ENCODE results near the gene COL28A1.
"Not testable (repeated sequence)": the region's sequence is repeated elsewhere in the genome, so short reads cannot be mapped to it uniquely, and the experiment has no call there.

Gene COL28A1

DNA sequence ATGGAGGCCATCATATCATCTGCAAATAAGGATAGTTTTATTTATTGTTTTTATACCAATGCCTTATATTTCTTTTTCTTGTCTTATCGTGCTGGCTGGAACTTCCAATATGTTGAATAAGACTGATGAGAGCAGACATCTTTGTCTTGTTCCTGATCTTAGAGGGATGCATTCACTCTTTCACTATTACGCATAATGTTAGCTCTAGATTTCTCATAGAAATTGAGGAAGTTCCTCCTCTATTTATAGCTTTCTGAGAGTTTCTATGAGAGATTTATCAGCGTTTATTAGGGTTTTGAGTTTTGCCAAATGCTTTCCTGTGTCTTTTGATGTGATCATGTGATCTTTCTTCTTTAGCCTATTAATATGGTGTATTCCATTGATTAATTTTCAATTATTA lies 49.3 kb downstream of the COL28A1 start:
- DNase-seq (ENCODE audit: low read depth, low spot score) = no peak
- H3K4me3 ChIP-seq (ENCODE audit: low read length) = no peak overlapping the region

DNA sequence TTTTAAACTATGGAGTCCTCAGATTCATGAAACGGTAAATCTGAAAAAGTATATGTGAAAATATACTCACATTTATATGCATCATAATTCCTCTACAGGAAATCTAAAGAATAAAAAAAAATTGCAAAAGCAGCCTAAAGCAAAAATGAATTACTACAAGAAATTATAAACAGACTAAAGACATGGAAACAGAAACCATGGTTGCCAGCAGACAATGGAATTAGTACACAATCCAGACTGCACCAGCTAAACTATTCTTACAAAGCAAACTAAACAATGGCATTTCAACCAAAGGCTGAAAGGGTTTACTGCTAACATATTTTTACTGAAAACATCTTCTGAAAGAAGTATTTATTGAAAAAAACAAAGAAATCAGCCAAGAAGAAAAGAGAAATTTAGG lies 51.6 kb downstream of the COL28A1 start:
- no peak for DNase-seq (ENCODE audit: low read depth, low spot score)
- H3K4me3 ChIP-seq (ENCODE audit: low read length) = no peak overlapping the region

DNA sequence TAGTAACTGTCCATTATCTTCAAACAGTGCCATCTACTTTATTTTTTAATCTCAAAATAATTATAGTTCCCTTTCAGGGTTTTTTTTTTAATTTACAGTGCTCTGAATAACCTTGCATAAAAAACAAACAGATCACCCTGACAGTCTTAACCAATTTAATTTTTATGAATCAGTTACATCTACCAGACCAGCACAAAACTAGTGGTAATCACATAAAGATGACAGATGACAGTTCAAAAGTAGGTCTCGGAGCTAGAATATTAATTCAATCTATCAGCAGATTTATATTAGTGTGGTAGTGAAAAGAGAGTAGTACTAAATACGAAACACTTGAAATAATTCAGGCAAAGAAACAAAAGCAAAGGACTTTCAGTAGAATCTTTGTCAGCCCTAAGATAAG lies 53.9 kb downstream of the COL28A1 start:
- H3K4me3 ChIP-seq (ENCODE audit: low read length) = no peak overlapping the region
- DNase-seq (ENCODE audit: low read depth, low spot score) = no peak

DNA sequence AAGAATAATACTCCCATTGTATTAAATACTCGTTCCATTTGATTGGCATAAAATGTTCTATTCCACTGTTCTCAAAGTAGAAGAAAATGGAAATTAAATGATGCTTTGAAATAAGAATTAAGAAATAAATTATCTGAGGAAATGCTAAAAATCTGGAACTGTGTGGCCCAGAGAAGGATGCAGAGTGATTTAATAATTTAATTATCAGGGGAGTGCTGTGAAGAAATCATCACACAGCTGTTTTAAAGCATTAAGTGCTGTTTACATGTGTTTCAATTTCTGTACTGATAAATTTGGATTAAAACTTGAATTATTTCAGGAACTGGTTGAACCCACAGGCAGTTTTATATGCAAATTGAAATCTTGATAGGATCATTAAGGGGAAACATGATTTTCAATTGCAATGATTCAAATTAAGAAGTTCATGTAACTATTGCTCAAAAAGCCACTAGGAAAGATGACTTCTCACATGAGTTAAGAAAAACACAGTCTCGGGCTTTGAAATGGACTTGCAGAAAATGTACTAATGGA lies 56.3 kb downstream of the COL28A1 start:
- H3K4me3 ChIP-seq (ENCODE audit: low read length) = no peak overlapping the region
- DNase-seq (ENCODE audit: low read depth, low spot score) = no peak

DNA sequence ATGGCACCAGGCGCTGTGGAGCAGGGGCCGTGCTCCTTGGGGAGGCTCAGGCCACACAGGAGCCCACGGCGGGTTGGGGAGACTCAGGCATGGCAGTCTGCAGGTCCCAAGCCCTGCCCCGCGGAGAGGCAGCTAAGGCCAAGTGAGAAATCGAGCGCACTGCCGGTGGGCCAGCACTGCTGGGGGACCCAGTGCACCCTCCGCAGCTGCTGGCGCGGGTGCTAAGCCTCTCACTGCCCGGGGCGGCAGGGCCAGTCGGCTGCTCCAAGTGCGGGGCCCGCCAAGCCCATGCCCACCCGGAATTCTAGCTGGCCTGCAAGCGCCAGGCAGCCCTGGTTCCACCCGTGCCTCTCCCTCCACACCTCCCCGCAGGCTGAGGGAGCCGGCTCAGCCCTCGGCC lies 57.1 kb downstream of the COL28A1 start:
- H3K4me3 ChIP-seq (ENCODE audit: low read length) = no peak overlapping the region
- DNase-seq (ENCODE audit: low read depth, low spot score) = no peak

DNA sequence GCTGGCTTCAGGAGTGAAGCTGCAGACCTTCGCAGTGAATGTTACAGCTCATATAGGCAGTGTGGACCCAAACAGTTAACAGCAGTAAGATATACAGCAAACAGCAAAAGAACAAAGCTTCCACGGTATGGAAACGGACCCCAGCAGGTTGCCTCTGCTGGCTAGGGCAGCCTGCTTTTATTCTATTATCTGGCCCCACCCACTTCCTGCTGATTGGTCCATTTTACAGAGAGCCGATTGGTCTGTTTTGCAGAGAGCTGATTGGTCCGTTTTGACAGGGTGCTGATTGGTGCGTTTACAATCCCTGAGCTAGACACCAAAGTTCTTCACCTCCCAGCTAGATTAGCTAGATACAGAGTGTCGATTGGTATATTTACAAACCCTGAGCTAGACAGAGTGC lies 58.0 kb downstream of the COL28A1 start:
- not testable (repeated sequence) for DNase-seq (ENCODE audit: low read depth, low spot score); H3K4me3 ChIP-seq (ENCODE audit: low read length)

DNA sequence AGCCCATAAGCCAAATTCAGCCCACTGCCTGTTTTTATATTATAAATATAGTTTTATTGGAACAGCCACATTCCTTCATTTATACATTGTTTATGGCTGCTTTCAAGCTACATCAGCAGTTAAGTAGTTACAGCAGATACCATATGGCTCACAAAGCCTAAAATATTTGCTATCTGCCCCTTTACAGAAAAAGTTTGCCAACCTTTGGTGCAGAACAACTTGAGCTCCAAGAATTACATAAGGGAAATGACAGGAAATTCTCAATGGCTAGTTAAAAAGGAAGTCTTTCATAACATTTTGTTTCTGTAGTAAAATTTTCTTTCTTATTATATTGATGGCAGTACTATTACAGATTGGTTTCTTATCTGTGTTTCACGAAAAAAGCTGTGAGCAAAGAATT lies 59.3 kb downstream of the COL28A1 start:
- H3K4me3 ChIP-seq (ENCODE audit: low read length) = no peak overlapping the region
- DNase-seq (ENCODE audit: low read depth, low spot score) = no peak

DNA sequence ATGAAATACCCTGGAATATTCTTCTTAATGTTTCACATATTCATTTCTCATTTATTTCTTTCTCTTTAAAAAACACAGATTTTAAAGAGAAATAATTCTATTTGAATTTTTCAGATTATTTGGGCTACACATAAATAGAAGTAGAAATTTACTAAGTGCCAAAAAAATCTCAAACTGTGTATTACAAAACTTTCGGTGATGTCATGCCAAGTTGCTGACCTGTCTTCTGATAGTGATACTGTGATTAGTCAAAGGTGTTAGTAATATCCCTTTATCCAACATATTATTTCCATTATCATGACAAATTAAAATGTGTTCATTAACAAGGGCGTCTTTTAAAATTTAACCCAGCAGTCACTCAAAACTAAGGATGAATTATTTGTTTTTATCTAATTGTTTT lies 60.1 kb downstream of the COL28A1 start:
- H3K4me3 ChIP-seq (ENCODE audit: low read length) = no peak overlapping the region
- DNase-seq (ENCODE audit: low read depth, low spot score) = no peak

DNA sequence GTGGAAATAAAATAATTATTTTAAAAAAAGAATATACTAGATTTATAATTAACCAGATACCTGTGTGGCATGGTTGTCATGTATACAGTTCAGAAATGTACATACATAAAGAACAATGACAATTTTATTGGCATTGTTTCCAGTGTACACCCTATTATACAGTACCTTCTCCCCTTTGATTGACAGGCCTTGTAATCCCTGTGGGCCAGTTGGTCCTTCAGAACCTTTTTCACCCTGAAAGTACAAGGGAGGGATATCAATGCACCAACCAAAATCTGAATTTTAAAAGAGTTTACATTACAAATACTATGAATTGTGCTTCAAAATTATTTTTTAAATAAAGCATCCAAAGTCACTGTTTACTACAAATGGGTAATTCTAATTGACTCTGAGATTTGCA lies 61.2 kb downstream of the COL28A1 start:
- DNase-seq (ENCODE audit: low read depth, low spot score) = no peak
- H3K4me3 ChIP-seq (ENCODE audit: low read length) = no peak overlapping the region

DNA sequence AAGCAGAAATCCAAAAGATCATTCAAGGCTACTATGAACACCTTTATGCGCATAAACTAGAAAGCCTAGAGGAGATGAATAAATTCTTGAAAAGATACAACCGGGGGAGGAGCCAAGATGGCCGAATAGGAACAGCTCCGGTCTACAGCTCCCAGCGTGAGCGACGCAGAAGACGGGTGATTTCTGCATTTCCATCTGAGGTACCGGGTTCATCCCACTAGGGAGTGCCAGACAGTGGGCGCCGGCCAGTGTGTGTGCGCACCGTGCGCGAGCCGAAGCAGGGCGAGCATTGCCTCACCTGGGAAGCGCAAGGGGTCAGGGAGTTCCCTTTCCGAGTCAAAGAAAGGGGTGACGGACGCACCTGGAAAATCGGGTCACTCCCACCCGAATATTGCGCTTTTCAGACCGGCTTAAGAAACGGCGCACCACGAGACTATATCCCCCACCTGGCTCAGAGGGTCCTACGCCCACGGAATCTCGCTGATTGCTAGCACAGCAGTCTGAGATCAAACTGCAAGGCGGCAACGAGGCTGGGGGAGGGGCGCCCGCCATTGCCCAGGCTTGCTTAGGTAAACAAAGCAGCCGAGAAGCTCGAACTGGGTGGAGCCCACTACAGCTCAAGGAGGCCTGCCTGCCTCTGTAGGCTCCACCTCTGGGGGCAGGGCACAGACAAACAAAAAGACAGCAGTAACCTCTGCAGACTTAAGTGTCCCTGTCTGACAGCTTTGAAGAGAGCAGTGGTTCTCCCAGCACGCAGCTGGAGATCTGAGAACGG lies 70.5 kb downstream of the COL28A1 start:
- not testable (repeated sequence) for H3K4me3 ChIP-seq (ENCODE audit: low read length); DNase-seq (ENCODE audit: low read depth, low spot score)

DNA sequence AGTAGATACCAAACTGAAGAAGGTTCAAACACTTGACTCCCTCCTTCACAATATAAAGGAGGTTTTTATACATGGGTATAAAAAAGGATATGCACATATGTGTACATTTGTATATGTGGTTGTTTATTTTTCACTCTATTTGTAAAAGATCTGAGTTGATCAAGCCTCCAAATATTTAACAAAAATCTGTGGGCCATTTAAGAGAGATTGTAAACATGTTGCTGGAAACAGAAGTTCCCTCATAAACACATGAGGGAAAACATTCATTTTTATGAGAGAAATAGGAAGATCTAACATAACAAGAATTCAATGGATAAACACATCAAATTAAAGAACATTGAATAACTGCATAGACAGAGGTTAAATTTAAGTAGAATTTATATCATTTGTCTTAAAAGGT lies 81.7 kb downstream of the COL28A1 start:
- no peak overlapping the region for H3K4me3 ChIP-seq (ENCODE audit: low read length)
- DNase-seq (ENCODE audit: low read depth, low spot score) = no peak

DNA sequence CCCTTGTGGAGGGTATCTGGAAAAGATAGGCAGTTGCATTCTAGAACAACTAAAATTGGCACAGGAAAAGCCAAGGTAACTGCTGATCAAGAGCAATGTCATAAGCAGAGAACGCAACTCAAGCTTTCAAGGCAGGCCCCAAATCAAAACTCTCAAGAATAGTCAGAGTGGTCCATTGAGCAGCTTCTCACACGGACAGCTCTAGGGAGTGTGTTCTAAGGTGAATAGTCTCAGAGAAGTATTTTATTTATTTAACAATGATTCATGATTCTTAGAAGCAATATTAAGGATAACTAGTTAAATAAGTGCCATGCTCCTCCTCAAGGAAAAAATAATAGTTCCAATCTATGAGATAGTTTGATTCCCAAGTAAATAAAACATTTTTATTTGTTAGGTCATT lies 83.0 kb downstream of the COL28A1 start:
- DNase-seq (ENCODE audit: low read depth, low spot score) = no peak
- H3K4me3 ChIP-seq (ENCODE audit: low read length) = no peak overlapping the region

DNA sequence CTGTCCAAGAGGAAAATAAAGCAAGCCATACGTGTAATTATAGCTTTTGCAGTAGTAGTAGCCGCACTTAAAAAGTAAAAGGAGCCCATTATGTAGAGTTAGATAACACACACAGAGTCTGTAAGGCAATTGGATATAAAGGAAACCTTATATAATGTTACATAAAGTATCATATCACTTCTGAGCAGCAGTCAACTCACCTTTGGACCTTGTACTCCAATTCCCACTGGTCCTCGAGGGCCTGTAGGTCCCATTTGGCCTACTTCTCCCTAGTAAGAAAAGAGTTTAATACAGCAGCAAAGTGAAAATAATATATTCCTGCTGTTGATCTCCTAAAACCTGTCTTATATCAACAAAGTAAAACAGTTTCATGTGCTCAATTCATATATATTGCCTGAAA lies 83.6 kb downstream of the COL28A1 start:
- no peak overlapping the region for H3K4me3 ChIP-seq (ENCODE audit: low read length)
- no peak for DNase-seq (ENCODE audit: low read depth, low spot score)

DNA sequence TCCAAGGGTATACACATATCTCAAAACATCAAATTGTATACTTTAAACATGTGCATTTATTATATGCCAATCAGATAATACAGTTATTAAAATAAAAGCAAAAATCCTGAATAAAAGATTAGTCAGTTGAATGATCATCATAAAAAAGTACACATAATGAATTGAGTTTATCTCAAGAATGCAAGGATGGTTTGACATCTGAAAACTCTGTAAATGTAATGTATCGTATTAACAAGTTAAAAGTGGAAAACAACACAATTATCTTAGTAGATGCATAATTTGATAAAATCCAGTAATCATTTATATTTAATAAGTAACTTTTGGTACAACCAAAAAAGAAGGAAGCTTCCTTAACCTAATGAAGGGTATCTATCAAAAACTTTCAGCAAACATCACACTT lies 86.6 kb downstream of the COL28A1 start:
- no peak overlapping the region for H3K4me3 ChIP-seq (ENCODE audit: low read length)
- DNase-seq (ENCODE audit: low read depth, low spot score) = no peak

DNA sequence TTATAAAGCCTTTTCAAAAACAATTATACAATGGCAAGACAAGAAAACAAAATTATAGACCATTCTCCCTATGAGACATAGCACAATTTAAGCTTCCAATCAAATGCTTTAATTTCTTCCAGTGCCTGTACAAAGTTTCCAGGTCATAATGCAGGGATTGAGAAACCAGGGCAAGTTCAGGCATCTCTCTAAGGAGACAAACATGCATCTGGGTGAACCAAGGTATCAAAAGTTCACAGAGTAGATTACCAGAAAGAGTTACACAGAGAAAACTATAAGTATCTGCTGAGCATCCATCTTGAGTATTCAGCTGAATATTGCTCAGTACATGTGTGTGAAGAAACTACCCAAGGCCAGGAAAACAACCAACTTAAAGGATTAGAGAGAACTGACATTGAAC lies 89.1 kb downstream of the COL28A1 start:
- H3K4me3 ChIP-seq (ENCODE audit: low read length) = no peak overlapping the region
- no peak for DNase-seq (ENCODE audit: low read depth, low spot score)

DNA sequence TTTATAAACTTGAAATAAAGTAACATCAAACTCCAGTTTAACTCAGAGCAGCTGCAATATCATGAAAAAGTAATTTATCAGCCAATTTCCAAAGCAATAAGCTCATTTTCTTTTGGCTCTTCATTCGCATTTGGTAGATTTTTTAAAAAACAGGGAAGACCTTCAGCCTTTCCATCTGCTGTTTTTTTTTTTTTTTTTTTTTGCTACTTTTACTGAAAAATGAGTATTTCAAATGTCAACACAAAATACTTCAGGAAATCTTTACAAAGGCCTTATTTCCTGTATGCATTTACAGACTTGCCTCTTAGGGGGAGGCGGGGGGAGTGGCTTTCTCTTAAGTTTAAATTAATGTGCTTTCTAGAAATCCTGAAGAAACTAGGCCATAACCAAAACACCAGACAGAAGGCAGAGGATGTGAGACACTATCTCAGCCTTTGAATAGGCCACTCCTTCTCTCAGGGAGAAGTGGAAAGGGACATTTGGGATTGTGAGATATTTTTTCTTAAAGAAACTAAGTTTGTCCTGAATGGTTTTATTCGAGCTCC lies 91.8 kb downstream of the COL28A1 start:
- no peak overlapping the region for H3K4me3 ChIP-seq (ENCODE audit: low read length)
- DNase-seq (ENCODE audit: low read depth, low spot score) = no peak

DNA sequence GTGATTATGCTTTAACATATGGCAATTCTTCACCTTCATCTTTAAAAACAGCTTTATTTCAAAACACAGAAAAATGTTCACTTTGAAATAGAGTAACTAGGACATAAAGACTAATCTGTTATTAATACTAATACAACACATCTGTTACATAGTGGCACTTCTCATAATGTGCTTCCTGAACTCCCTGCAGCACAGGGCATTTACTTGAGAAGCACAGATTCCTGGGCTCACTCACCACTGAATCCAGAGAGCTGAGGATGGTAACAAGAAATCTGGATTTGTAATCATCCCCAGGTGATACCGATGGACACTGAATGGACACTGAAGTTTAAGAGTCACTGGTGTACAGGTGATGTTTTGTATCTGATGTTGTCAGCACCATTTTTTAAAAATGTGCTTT lies 96.1 kb downstream of the COL28A1 start:
- H3K4me3 ChIP-seq (ENCODE audit: low read length) = no peak overlapping the region
- DNase-seq (ENCODE audit: low read depth, low spot score) = no peak

DNA sequence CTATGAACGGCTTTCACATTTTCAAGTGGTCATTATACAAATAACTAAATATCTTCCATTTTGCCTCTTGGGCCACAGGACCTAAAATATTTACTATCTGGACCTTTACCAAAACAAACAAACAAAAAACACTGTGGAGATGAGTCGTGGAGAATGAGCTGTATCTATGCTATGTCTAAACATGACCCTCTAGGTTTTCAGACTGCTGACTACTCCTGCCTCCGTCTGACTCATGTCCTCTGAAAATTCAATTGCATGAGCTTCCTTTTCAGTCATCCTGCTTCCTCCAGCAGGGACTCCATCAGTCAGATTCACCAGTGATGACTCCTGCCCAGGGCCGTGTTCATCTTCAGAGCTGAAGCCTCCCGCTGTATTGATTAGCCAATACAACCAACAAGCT lies 96.8 kb downstream of the COL28A1 start:
- H3K4me3 ChIP-seq (ENCODE audit: low read length) = no peak overlapping the region
- DNase-seq (ENCODE audit: low read depth, low spot score) = no peak

DNA sequence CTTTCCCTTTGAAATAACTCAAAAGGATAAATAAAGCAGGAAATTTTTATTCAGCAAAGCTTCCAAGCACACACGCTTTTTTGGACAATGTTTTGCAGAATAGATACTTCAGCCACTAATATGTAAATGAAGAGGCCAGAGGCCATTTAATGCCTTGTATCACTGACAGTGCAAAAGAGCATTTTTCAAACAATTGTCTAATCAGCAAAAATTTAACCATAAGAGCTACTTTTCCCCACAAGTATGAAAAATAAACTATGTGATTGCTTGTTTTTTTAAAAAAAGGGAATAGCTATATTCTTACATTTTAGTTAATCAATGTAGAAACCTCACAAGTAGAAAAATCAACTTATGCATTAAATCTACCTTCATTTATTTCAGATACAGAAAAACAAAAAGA lies 99.7 kb downstream of the COL28A1 start:
- no peak for DNase-seq (ENCODE audit: low read depth, low spot score)
- no peak overlapping the region for H3K4me3 ChIP-seq (ENCODE audit: low read length)

DNA sequence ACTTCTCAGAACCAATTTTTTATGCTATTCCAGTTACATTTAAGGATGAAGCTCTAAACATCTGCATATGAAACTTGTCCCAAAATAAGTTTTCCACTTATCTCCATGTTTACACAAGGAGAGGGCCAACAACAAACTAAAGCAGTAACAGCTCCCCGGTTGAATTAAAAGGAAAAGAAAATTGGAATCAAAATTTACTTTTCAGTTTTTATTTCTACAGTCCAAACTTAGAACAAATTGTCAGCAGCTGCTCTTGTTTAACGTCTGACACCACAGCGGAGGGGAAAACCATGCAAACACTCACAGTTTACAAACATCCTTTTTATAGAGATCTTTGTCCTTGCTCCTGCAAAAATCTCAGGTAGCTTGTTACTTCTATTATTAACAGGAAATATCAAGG lies 101.3 kb downstream of the COL28A1 start:
- DNase-seq (ENCODE audit: low read depth, low spot score) = no peak
- H3K4me3 ChIP-seq (ENCODE audit: low read length) = no peak overlapping the region

DNA sequence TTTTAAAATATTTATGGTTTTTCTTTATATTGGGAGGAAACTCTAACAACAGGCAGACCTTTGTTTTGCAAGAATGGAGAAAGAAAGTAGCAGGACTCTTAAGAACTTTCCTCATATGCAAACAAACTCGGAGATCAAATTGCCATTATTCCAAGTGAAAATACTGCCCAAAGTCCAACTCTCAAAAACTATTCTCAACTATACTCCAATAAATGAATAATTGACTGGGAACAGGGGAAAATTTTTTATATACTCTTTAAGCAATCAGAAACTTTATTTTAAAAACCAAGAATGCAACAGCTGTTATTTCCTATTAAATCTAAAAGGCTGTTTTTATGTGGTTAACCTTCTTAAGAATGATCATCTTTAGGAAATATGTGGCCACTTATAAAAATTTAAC lies 101.9 kb downstream of the COL28A1 start:
- H3K4me3 ChIP-seq (ENCODE audit: low read length) = no peak overlapping the region
- DNase-seq (ENCODE audit: low read depth, low spot score) = no peak
